OCI-LY7 (cell line): Measurements from ENCODE around the gene TRAPPC3L. TPM values are rescaled to one million over a fixed set of nuclear protein-coding genes. Genes with fewer than 3 reads are reported as not detected.

Experiments
- BruUV-seq: library from RNA; stranded (reverse); fragments of 400-500 nt; replicated peaks from 2 replicates; lab custom pipeline; 2021; lab: Mats Ljungman, UMichigan
- CTCF ChIA-PET: fragments of 300-600 bp; sonication (Branson Sonifier 250); formaldehyde crosslinking; loops from one replicate; lab custom pipeline; 2022; ENCODE audit warnings: antibody characterized with exemption; ENCODE audit not compliant: unreplicated experiment; lab: Charles Lee
- POLR2A ChIA-PET: fragments of 300-600 bp; sonication (Branson Sonifier 250); formaldehyde crosslinking; loops from one replicate; lab custom pipeline; 2022; ENCODE audit warnings: antibody characterized with exemption; lab: Charles Lee
- DNase-seq: peaks from one replicate; pipeline ENCODE4 v3.0.0-alpha.2; 2015; ENCODE audit warnings: low spot score
- H2AFZ ChIP-seq: fragments of 200-600 bp; sonication (generic), shearing (Covaris generic); 2 replicates; pipeline ENCODE4 v1.6.1; 2014; ENCODE audit warnings: mild to moderate bottlenecking, antibody characterized with exemption, low read length, moderate library complexity
- H3K27ac ChIP-seq: fragments of 200-600 bp; sonication (generic); 2 replicates; pipeline ENCODE4 v1.5.1; 2014; ENCODE audit warnings: mixed run types, low read depth, mild to moderate bottlenecking, moderate library complexity, low read length, inconsistent platforms; ENCODE audit not compliant: poor library complexity, severe bottlenecking
- H3K36me3 ChIP-seq: fragments of 200-600 bp; sonication (generic); 2 replicates; pipeline ENCODE4 v1.6.1; 2014; ENCODE audit warnings: mild to moderate bottlenecking, antibody characterized with exemption, low read length, moderate library complexity, mixed read lengths; ENCODE audit not compliant: insufficient read depth
- H3K4me1 ChIP-seq: fragments of 200-600 bp; sonication (generic); 2 replicates; pipeline ENCODE4 v1.5.1; 2014; ENCODE audit warnings: mild to moderate bottlenecking, low read length; ENCODE audit not compliant: insufficient read depth, poor library complexity, severe bottlenecking
- H3K4me2 ChIP-seq: fragments of 200-600 bp; sonication (generic); 2 replicates; pipeline ENCODE4 v1.6.1; 2014; ENCODE audit warnings: mild to moderate bottlenecking, low read length
- H3K4me3 ChIP-seq: fragments of 200-600 bp; sonication (generic); 2 replicates; pipeline ENCODE4 v1.5.1; 2014; ENCODE audit warnings: mild to moderate bottlenecking, low read depth, low read length; ENCODE audit not compliant: poor library complexity, severe bottlenecking
- H3K79me2 ChIP-seq: fragments of 200-600 bp; sonication (generic); 2 replicates; pipeline ENCODE4 v1.6.1; 2016; ENCODE audit warnings: low read depth, mild to moderate bottlenecking, low read length, moderate library complexity, mixed read lengths; ENCODE audit not compliant: insufficient read depth
- H3K9me2 ChIP-seq: fragments of 200-600 bp; sonication (generic); 2 replicates; pipeline ENCODE4 v1.6.1; 2016; ENCODE audit warnings: mild to moderate bottlenecking, low read length, mixed read lengths; ENCODE audit not compliant: insufficient read depth
- H3K9me3 ChIP-seq: fragments of 200-600 bp; sonication (generic); 2 replicates; pipeline ENCODE4 v1.6.1; 2014; ENCODE audit warnings: mild to moderate bottlenecking, mixed run types, low read length, mixed read lengths
- H4K20me1 ChIP-seq: fragments of 200-600 bp; sonication (generic); 2 replicates; pipeline ENCODE4 v1.6.1; 2014; ENCODE audit warnings: mild to moderate bottlenecking, antibody characterized with exemption, low read length, moderate library complexity, mixed read lengths; ENCODE audit not compliant: insufficient read depth
- CTCF ChIP-seq: fragments of 200-600 bp; sonication (generic); conservative IDR thresholded peaks from 2 replicates; pipeline ENCODE4 v1.5.1; 2014; ENCODE audit warnings: mild to moderate bottlenecking, antibody characterized with exemption, low read length, moderate library complexity, mixed read lengths
- EZH2phosphoT487 ChIP-seq: fragments of 200-600 bp; sonication (generic); IDR thresholded peaks from 2 replicates; pipeline ENCODE4 v1.6.1; 2018; ENCODE audit warnings: low read depth, borderline replicate concordance, mild to moderate bottlenecking, mixed run types, antibody characterized with exemption, low read length, moderate library complexity, mixed read lengths
- intact Hi-C: fragments of 100-400 bp; cut with micrococcal nuclease; formaldehyde crosslinking; loops from one replicate; pipeline ENCODE4 v1.10.0; 2022; ENCODE audit not compliant: unreplicated experiment
- total RNA-seq, 2 experiments: library from RNA; depleted of rRNA in 1 of 2; stranded (reverse); fragments of >200 nt in 1 of 2; shearing (Covaris generic) in 1 of 2; gene quantifications; 2 replicates each; pipeline ENCODE4 v1.2.3, GENCODE V29; 2014 to 2022

Gene TRAPPC3L
- total RNA-seq, 2 experiments from 2014 or later, result not detected

GRCh38 chr6:116578335-116578734 lies 32.9 kb upstream of the TRAPPC3L start:
- no peak overlapping the region for H3K4me3 ChIP-seq
- no peaks in the 10 kb centered on the region for H3K9me3 ChIP-seq
- BruUV-seq, result no TSS peak
- peaks cover 2% of the 10 kb centered on the region; the same call in 1 of the 2 replicates for H4K20me1 ChIP-seq
- H3K9me2 ChIP-seq, result no peaks in the 10 kb centered on the region
- POLR2A ChIA-PET, result interaction anchor here (1.7 kb wide), 1 partner anchor 9 kb away, joined by 8 read pairs; no protein-coding TSS in a partner anchor
- peaks cover 64% of the 10 kb centered on the region for H3K79me2 ChIP-seq
- DNase-seq, result no peak
- H2AFZ ChIP-seq, result no peak overlapping the region
- CTCF ChIA-PET, result no interaction called here
- intact Hi-C loops, result loop anchor here (10.0 kb wide), 1 partner anchor 564 kb away; no protein-coding TSS in a partner anchor
- TF ChIP-seq EZH2phosphoT487 (no peak), CTCF (no peak)
- H3K27ac ChIP-seq, result no peak overlapping the region
- peaks cover 84% of the 10 kb centered on the region for H3K36me3 ChIP-seq
- H3K4me1 ChIP-seq, result peaks cover 9% of the 10 kb centered on the region
- H3K4me2 ChIP-seq, result no peak overlapping the region

GRCh38 chr6:116577486-116577885 lies 32.0 kb upstream of the TRAPPC3L start:
- Histone ChIP-seq H3K4me2 (no peak overlapping the region), H3K79me2 (peaks cover 72% of the 10 kb centered on the region), H3K27ac (no peak overlapping the region), H3K4me1 (peaks cover 18% of the 10 kb centered on the region), H3K4me3 (no peak overlapping the region), H3K9me2 (no peaks in the 10 kb centered on the region), H3K36me3 (peaks cover 81% of the 10 kb centered on the region), H2AFZ (no peak overlapping the region), H4K20me1 (peaks cover 11% of the 10 kb centered on the region; the same call in 1 of the 2 replicates), H3K9me3 (no peaks in the 10 kb centered on the region)
- ChIA-PET CTCF (interaction anchor here (1.1 kb wide), 1 partner anchor 44 kb away, joined by 3 read pairs; no protein-coding TSS in a partner anchor), POLR2A (interaction anchor here (1.7 kb wide), 1 partner anchor 10 kb away, joined by 8 read pairs; no protein-coding TSS in a partner anchor)
- DNase-seq, result no peak
- intact Hi-C loops, result loop anchor here (10.0 kb wide), 1 partner anchor 563 kb away; no protein-coding TSS in a partner anchor
- TF ChIP-seq CTCF (no peak), EZH2phosphoT487 (no peak)
- BruUV-seq, result no TSS peak

GRCh38 chr6:116575227-116575626 lies 29.7 kb upstream of the TRAPPC3L start:
- Histone ChIP-seq H3K4me2 (no peak overlapping the region), H3K9me2 (no peaks in the 10 kb centered on the region), H3K36me3 (peaks cover 65% of the 10 kb centered on the region), H3K4me1 (peaks cover 20% of the 10 kb centered on the region), H2AFZ (no peak overlapping the region), H3K79me2 (peaks cover 80% of the 10 kb centered on the region), H3K27ac (no peak overlapping the region), H4K20me1 (peaks cover 16% of the 10 kb centered on the region; the same call in 1 of the 2 replicates), H3K4me3 (no peak overlapping the region), H3K9me3 (no peaks in the 10 kb centered on the region)
- intact Hi-C loops, result loop anchor here (10.0 kb wide), 1 partner anchor 560 kb away; no protein-coding TSS in a partner anchor
- POLR2A ChIA-PET, result no interaction called here
- TF ChIP-seq EZH2phosphoT487 (no peak), CTCF (no peak)
- CTCF ChIA-PET, result interaction anchor here (0.6 kb wide), 1 partner anchor 346 kb away, joined by 4 read pairs; no protein-coding TSS in a partner anchor
- no peak for DNase-seq
- BruUV-seq, result no TSS peak
